OCI-LY3 (cell line): ENCODE results near the gene BNIP2.

Experiments used
- EZH2phosphoT487 ChIP-seq: fragments of 200-600 bp; shearing (Covaris generic); IDR thresholded peaks from 2 replicates; pipeline ENCODE4 v1.6.1; 2018; ENCODE audit warnings: antibody characterized with exemption, mixed run types, low read depth
- TF ChIP-seq, protein P1 (sequence below): fragments of 200-600, 300-600 bp; sonication (generic); IDR thresholded peaks from 2 replicates; pipeline ENCODE4 v1.5.1; 2014; ENCODE audit warnings: antibody characterized with exemption, low read length, low read depth

DNA sequence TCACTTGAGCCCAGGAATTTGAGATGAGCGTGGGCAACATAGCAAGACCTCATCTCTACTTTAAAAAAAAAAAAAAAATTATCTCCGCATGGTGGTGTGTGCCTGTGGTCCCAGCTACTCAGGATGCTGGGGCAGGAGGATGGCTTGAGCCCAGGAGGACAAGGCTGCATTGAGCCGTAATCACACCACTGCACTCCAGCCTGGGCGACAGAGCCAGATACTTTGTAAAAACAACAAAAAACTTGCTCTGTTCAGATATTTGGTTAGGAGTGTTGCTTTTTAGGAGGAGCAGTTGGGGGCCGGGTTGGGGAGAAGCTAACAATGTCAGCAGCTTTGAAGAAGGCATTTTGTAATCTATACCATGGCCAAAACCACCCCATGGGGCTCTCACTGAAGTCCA is 73.5 kb downstream of the BNIP2 start:
- TF ChIP-seq, protein P1, sequence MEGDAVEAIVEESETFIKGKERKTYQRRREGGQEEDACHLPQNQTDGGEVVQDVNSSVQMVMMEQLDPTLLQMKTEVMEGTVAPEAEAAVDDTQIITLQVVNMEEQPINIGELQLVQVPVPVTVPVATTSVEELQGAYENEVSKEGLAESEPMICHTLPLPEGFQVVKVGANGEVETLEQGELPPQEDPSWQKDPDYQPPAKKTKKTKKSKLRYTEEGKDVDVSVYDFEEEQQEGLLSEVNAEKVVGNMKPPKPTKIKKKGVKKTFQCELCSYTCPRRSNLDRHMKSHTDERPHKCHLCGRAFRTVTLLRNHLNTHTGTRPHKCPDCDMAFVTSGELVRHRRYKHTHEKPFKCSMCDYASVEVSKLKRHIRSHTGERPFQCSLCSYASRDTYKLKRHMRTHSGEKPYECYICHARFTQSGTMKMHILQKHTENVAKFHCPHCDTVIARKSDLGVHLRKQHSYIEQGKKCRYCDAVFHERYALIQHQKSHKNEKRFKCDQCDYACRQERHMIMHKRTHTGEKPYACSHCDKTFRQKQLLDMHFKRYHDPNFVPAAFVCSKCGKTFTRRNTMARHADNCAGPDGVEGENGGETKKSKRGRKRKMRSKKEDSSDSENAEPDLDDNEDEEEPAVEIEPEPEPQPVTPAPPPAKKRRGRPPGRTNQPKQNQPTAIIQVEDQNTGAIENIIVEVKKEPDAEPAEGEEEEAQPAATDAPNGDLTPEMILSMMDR, result no peak
- no peak for TF ChIP-seq EZH2phosphoT487
